A549 (cell line): ENCODE results near the gene CTNNA3.

Experiments used
- CEBPB ChIP-seq, 2 experiments: fragments of >200 bp in 1 of 2; sonication (Bioruptor Twin) in 1 of 2; formaldehyde crosslinking in 1 of 2; IDR thresholded peaks; 2 replicates each; pipeline ENCODE4 v1.6.1; 2012 to 2016
- CHD4 ChIP-seq: fragments of 200-600 bp; sonication (generic); IDR thresholded peaks from 2 replicates; pipeline ENCODE4 v1.6.1; 2016; ENCODE audit warnings: antibody characterized with exemption, mild to moderate bottlenecking, borderline replicate concordance
- HDAC2 ChIP-seq: fragments of 200-600 bp; sonication (generic); IDR thresholded peaks from 2 replicates; pipeline ENCODE4 v1.6.1; 2016
- JUNB ChIP-seq: fragments of >200 bp; sonication (Bioruptor Twin); formaldehyde crosslinking; IDR thresholded peaks from 2 replicates; pipeline ENCODE4 v1.6.1; 2016
- POLR2A ChIP-seq: IDR thresholded peaks from 2 replicates; pipeline ENCODE4 v1.6.1; 2012; ENCODE audit warnings: mild to moderate bottlenecking, low read length
- POLR2AphosphoS2 ChIP-seq: conservative IDR thresholded peaks from 2 replicates; pipeline ENCODE4 v1.6.1; 2012; ENCODE audit warnings: low read length, improper control_type of control experiment, inconsistent platforms
- RAD21 ChIP-seq, 2 experiments: fragments of >200 bp in 1 of 2; sonication (Bioruptor Twin) in 1 of 2; formaldehyde crosslinking in 1 of 2; IDR thresholded peaks in 1 of 2; conservative IDR thresholded peaks in 1 of 2; 2 replicates in 1 of 2; 3 replicates in 1 of 2; pipeline ENCODE4 v1.6.1; 2012 to 2018; ENCODE audit warnings: inconsistent platforms in 1 of 2
- SMC3 ChIP-seq: fragments of >200 bp; sonication (Bioruptor Twin); formaldehyde crosslinking; IDR thresholded peaks from 3 replicates; pipeline ENCODE4 v1.6.1; 2018; ENCODE audit warnings: inconsistent platforms
- TF ChIP-seq, protein P1 (sequence below): fragments of >200 bp; sonication (Bioruptor Twin); formaldehyde crosslinking; IDR thresholded peaks from 3 replicates; pipeline ENCODE4 v1.5.1; 2016
- TF ChIP-seq, protein P2 (sequence below): fragments of 150-350 bp; IDR thresholded peaks from 2 replicates; pipeline ENCODE4 v1.6.1; 2014; ENCODE audit warnings: low read depth, mild to moderate bottlenecking, low read length
- TF ChIP-seq, protein P3 (sequence below): fragments of 200-600 bp; sonication (generic); IDR thresholded peaks from 2 replicates; pipeline ENCODE4 v1.6.1; 2016; ENCODE audit warnings: antibody characterized with exemption, mild to moderate bottlenecking, moderate library complexity
- TF ChIP-seq, protein P4 (sequence below): fragments of 450-650 bp; IDR thresholded peaks from 2 replicates; pipeline ENCODE4 v1.6.1; 2014; ENCODE audit warnings: antibody characterized with exemption

DNA sequence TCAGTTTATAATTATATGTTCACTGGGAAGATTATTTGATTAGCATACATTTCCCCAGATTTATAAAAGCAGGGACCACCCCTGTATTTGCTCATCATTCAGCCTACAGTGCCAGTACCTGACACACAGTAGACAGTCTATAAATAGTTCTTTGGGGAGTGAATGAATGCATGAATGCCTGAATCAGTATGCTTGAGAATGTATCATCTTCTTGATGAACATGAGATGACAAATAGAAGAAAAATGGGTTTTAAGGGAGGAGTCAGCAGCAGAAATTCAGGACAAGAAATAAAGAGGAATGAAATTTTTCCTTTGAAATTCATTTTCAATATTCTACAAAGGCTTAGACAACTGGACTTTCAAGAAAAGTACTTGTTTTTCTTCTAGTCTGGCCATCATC is 1066.0 kb downstream of the CTNNA3 start:
- TF ChIP-seq JUNB (no peak), CHD4 (no peak), POLR2A (no peak), SMC3 (no peak), HDAC2 (no peak), RAD21 (conservative IDR thresholded peaks at IDR 0.05 in 1 of 2, IDR thresholded peaks at IDR 0.05 in 1 of 2) (no peak), CEBPB (IDR thresholded peaks at IDR 0.05) (no peak), POLR2AphosphoS2 (no peak)
- TF ChIP-seq, protein P1, sequence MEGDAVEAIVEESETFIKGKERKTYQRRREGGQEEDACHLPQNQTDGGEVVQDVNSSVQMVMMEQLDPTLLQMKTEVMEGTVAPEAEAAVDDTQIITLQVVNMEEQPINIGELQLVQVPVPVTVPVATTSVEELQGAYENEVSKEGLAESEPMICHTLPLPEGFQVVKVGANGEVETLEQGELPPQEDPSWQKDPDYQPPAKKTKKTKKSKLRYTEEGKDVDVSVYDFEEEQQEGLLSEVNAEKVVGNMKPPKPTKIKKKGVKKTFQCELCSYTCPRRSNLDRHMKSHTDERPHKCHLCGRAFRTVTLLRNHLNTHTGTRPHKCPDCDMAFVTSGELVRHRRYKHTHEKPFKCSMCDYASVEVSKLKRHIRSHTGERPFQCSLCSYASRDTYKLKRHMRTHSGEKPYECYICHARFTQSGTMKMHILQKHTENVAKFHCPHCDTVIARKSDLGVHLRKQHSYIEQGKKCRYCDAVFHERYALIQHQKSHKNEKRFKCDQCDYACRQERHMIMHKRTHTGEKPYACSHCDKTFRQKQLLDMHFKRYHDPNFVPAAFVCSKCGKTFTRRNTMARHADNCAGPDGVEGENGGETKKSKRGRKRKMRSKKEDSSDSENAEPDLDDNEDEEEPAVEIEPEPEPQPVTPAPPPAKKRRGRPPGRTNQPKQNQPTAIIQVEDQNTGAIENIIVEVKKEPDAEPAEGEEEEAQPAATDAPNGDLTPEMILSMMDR, result no peak
- TF ChIP-seq, protein P2, sequence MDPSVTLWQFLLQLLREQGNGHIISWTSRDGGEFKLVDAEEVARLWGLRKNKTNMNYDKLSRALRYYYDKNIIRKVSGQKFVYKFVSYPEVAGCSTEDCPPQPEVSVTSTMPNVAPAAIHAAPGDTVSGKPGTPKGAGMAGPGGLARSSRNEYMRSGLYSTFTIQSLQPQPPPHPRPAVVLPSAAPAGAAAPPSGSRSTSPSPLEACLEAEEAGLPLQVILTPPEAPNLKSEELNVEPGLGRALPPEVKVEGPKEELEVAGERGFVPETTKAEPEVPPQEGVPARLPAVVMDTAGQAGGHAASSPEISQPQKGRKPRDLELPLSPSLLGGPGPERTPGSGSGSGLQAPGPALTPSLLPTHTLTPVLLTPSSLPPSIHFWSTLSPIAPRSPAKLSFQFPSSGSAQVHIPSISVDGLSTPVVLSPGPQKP, result no peak
- TF ChIP-seq, protein P3, sequence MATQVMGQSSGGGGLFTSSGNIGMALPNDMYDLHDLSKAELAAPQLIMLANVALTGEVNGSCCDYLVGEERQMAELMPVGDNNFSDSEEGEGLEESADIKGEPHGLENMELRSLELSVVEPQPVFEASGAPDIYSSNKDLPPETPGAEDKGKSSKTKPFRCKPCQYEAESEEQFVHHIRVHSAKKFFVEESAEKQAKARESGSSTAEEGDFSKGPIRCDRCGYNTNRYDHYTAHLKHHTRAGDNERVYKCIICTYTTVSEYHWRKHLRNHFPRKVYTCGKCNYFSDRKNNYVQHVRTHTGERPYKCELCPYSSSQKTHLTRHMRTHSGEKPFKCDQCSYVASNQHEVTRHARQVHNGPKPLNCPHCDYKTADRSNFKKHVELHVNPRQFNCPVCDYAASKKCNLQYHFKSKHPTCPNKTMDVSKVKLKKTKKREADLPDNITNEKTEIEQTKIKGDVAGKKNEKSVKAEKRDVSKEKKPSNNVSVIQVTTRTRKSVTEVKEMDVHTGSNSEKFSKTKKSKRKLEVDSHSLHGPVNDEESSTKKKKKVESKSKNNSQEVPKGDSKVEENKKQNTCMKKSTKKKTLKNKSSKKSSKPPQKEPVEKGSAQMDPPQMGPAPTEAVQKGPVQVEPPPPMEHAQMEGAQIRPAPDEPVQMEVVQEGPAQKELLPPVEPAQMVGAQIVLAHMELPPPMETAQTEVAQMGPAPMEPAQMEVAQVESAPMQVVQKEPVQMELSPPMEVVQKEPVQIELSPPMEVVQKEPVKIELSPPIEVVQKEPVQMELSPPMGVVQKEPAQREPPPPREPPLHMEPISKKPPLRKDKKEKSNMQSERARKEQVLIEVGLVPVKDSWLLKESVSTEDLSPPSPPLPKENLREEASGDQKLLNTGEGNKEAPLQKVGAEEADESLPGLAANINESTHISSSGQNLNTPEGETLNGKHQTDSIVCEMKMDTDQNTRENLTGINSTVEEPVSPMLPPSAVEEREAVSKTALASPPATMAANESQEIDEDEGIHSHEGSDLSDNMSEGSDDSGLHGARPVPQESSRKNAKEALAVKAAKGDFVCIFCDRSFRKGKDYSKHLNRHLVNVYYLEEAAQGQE, result no peak
- TF ChIP-seq, protein P4, sequence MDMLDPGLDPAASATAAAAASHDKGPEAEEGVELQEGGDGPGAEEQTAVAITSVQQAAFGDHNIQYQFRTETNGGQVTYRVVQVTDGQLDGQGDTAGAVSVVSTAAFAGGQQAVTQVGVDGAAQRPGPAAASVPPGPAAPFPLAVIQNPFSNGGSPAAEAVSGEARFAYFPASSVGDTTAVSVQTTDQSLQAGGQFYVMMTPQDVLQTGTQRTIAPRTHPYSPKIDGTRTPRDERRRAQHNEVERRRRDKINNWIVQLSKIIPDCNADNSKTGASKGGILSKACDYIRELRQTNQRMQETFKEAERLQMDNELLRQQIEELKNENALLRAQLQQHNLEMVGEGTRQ, result no peak
